ENCODE data around the gene MYCN.
"Not testable (repeated sequence)": the region's sequence is repeated elsewhere in the genome, so short reads cannot be mapped to it uniquely, and the experiment has no call there.

MYCN gene

DNA sequence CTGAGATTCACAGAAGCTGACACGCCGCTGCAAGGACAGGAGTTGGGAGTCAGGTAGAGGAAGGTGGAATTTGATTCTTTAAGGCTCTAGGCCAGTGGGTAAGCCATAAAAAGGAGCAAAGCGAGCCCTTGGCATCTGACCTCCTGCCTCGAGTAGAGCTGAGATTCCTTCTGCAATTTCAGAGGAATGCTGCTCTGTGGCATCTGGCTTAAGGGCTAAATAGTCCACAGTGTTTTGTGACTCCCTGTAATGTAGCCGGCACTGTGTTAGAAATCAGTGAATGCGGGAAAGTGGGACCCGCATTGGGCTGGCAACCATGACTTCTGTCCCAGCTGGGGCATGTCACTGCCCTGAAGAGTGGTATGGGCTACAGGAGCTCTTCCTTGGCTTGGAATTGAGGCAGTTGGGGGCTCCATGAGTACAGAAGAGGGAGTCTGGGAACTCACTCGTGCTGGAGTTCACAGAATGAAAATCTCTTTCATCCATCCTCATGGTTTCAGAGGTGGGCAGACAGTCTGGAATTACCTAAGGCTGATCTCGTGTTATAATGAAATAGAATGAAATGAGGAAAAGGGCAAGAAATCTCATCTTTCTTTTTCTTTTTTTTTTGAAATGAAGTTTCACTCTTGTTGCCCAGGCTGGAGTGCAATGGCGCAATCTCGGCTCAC lies 12.7 kb upstream of the MYCN start:
- TF ChIP-seq, protein P1, sequence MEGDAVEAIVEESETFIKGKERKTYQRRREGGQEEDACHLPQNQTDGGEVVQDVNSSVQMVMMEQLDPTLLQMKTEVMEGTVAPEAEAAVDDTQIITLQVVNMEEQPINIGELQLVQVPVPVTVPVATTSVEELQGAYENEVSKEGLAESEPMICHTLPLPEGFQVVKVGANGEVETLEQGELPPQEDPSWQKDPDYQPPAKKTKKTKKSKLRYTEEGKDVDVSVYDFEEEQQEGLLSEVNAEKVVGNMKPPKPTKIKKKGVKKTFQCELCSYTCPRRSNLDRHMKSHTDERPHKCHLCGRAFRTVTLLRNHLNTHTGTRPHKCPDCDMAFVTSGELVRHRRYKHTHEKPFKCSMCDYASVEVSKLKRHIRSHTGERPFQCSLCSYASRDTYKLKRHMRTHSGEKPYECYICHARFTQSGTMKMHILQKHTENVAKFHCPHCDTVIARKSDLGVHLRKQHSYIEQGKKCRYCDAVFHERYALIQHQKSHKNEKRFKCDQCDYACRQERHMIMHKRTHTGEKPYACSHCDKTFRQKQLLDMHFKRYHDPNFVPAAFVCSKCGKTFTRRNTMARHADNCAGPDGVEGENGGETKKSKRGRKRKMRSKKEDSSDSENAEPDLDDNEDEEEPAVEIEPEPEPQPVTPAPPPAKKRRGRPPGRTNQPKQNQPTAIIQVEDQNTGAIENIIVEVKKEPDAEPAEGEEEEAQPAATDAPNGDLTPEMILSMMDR (IDR thresholded peaks at IDR 0.05; ENCODE audit: insufficient read depth, missing control alignments), result no peak
- DNase-seq (ENCODE audit: insufficient read length, low spot score) (no peak), FAIRE-seq (no peak)

DNA sequence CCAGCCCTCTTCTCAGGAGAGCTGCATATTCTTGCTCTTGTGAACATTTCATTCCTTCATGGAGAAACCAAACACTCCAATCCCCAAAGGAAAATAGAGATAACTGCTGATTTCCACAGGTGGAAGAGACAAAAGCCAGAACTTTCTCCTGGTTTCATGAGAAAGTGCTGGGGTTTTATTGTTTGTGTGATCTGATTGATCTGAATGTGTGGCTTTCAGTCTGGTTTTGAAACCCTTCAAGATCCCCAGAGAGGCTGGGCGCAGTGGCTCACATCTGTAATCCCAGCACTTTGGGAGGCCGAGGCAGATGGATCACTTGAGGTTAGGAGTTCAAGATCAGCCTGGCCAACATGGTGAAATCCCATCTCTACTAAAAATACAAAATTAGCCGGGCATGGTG lies 11.3 kb upstream of the MYCN start:
- not testable (repeated sequence) for FAIRE-seq; DNase-seq (ENCODE audit: insufficient read length, low spot score)

DNA sequence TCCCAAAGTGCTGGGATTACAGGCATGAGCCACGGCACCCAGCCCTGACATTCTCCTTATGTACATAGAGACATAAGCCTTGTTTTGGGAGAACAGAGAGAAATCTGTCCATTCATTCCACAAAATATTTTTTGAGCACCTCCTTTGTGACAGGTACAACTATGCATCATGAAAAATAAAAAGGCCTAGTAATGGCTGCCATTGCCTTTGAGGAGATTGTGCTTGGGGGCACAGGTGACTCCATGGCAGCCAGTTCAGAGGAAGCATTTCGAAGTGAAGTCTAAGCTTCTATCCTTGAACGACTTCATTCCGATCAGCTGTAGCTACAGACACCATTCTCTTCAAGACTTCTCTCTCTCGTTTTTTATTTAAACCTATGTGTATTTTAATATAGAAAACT lies 10.5 kb upstream of the MYCN start:
- no peak for DNase-seq (ENCODE audit: insufficient read length, low spot score)
- TF ChIP-seq, protein P1 (IDR thresholded peaks at IDR 0.05; ENCODE audit: insufficient read depth, missing control alignments), result no peak
- FAIRE-seq, result no peak

DNA sequence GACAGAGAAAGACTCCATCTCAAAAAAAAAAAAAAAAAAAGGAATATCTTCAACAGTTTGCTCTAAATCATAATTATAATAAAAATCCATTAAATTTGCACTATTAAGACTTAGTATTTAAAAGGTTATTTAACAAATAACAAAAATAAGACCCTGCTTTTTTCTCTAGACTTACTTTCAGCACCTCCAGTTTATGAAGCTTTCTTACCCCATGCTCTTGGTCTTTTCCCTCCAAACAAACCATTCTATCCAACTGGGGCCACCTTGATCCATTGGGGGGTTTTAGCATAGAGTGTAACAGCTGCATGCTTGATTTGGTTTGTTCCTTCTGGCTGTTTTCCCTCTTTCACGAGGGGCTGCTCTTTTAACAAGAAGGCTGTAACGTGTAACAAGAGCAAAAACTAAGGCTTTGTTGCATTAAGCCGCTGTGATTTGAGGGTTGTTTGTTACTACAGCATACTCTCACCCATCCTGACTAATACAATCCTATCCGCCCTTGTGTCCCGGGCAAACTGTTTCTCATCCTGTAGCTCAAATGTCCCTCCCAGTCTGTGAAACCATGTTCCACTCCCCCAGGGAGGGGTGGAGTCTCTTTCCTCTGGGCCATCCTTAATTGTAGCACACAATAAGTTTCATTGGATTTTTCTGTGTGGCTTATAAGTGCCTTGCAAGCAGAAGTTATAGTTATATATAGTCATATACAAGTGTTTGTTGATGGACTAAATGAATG lies 9.6 kb upstream of the MYCN start:
- no peak for FAIRE-seq
- TF ChIP-seq, protein P1 (IDR thresholded peaks at IDR 0.05; ENCODE audit: insufficient read depth, missing control alignments), result no peak
- DNase-seq (ENCODE audit: insufficient read length, low spot score), result no peak

DNA sequence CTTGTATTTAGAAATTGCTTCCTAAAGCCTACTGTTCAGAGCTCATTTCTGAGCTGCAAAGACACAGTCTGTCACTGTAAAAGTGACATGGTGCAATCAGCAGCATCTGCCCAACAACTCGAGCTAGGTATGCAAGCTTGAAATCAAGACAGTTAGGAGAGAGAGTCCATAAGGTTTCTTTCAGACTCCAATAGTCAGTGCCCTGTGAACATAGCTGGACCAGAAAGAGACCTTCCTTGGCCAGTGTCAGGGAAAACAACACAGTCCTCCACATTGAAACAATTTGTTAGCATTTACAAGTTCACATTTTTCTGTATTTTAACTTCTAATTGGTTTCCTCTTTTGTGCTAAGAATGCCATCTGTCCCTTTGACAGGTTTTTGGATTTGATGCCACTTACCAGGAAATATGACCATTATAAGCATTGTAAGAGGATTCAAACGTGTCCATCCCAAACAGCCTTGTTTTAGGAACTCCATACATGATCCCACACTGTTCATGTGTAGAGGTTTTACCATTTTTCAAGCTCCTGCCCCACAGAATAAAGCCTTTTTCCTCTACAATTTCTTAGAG lies 8.9 kb upstream of the MYCN start:
- DNase-seq (ENCODE audit: insufficient read length, low spot score) (no peak), FAIRE-seq (no peak)
- TF ChIP-seq, protein P1 (IDR thresholded peaks at IDR 0.05; ENCODE audit: insufficient read depth, missing control alignments), result no peak

DNA sequence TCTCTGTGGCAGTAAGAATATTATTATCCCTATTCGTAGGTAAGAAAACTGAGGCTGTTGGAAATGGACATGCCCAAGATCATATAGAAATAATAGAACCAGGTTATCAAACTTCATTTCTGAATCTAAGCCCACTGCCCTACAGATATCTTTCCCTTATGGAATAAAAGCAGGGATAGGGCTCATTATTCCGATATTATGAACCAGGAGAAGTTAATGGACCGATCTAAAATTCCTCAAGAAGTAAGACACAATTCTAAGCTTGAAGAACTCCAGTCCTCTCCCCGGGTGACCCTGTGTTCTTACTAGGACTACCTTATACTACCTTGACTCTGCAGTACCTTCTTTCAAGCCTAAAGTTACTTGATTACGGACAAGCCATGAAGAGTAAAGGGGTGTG lies 8.4 kb upstream of the MYCN start:
- TF ChIP-seq, protein P1 (IDR thresholded peaks at IDR 0.05; ENCODE audit: insufficient read depth, missing control alignments), result no peak
- no peak for DNase-seq (ENCODE audit: insufficient read length, low spot score)
- no peak for FAIRE-seq

DNA sequence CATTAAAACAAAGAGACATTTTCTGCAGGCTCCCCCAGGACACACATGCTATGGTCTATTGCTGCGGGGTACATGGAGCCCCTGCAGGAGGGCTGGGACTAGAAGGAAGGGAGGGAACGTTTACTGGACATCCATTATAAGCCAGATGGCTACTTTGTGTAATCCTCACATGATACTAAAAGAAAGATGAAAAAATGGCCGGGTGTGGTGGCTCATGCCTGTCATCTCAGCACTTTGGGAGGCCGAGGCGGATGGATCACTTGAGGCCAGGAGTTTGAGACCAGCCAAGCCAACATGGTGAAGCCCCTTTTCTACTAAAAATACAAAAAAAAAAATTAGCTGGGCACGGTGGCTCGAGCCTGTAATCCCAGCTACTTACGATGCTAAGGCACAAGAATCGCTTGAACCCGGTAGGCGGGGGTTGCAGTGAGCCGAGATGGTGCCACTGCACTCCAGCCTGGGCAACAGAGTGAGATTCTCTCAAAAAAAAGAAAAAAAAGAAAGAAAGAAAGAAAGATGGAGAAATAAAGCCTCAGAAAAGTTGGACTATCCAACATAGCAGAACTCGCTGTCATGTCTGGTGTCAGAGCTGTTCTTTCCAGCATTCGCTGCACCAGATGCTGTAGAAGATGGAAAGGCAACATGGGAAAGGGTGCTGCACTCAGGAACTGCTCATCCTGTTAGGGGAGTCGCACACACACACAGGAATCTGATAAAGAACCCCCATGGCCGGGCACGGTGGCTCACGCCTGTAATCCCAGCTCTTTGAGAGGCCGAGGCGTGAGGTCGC lies 7.8 kb upstream of the MYCN start:
- TF ChIP-seq, protein P1 (IDR thresholded peaks at IDR 0.05; ENCODE audit: insufficient read depth, missing control alignments), result no peak
- no peak for FAIRE-seq
- DNase-seq (ENCODE audit: insufficient read length, low spot score), result no peak
